ENCODE measurements around the gene KIFAP3.
"Not testable (repeated sequence)": the region's sequence is repeated elsewhere in the genome, so short reads cannot be mapped to it uniquely, and the experiment has no call there.

KIFAP3 gene

GRCh38 chr1:169885207-169885606 is 189.3 kb downstream of the KIFAP3 start:
- no peak for DNase-seq

- no peak for DNase-seq
Measured at GRCh38 chr1:169884634-169885033, 189.9 kb downstream of the KIFAP3 start.

GRCh38 chr1:169882039-169882511 is 192.4 kb downstream of the KIFAP3 start:
- no peak for DNase-seq

GRCh38 chr1:169879034-169879840 is 195.3 kb downstream of the KIFAP3 start:
- no peak for DNase-seq

GRCh38 chr1:169878498-169878897 is 196.0 kb downstream of the KIFAP3 start:
- DNase-seq: no peak

- DNase-seq: no peak
Measured at GRCh38 chr1:169877800-169878491, 196.5 kb downstream of the KIFAP3 start.

- no peak for DNase-seq
Measured at GRCh38 chr1:169874229-169874628, 200.3 kb downstream of the KIFAP3 start.

- no peak for DNase-seq
Measured at GRCh38 chr1:169873582-169874199, 200.8 kb downstream of the KIFAP3 start.

- no peak for DNase-seq
Measured at GRCh38 chr1:169872906-169873305, 201.6 kb downstream of the KIFAP3 start.

GRCh38 chr1:169871988-169872387 is 202.5 kb downstream of the KIFAP3 start:
- DNase-seq: not testable (repeated sequence)
